Stimulated activated CD4-positive, alpha-beta T cell treated with anti-CD3 and anti-CD28 coated beads, Interleukin-2, amount 100 ng/mL, for 24 hours (primary cell): ENCODE results near the gene NOL3.
A peak's percentile ranks its signal among the peaks of the same experiment; 100 is the strongest.
"Not testable (repeated sequence)": the region's sequence is repeated elsewhere in the genome, so short reads cannot be mapped to it uniquely, and the experiment has no call there.

Source experiments
- DNase-seq, 2 donors: peaks; one replicate each; pipeline ENCODE4 v3.0.0-alpha.2; 2020

Gene NOL3

GRCh38 chr16:67170168-67170948, at the start of gene NOL3:
NOL3 (plus strand) TSS chr16:67170538.
- DNase-seq = peak; percentile 43 to 71

- DNase-seq = not testable (repeated sequence)
Measured at GRCh38 chr16:67122799-67123198, 47.5 kb upstream of the NOL3 start.

- DNase-seq = no peak
Measured at GRCh38 chr16:67128417-67128816, 41.9 kb upstream of the NOL3 start.

- no peak for DNase-seq
Measured at GRCh38 chr16:67128887-67129286, 41.5 kb upstream of the NOL3 start.

GRCh38 chr16:67129422-67129821, 40.9 kb upstream of the NOL3 start:
- no peak for DNase-seq

GRCh38 chr16:67137605-67138004, 32.7 kb upstream of the NOL3 start:
- DNase-seq = no peak

- DNase-seq = no peak
Measured at GRCh38 chr16:67141391-67141790, 28.9 kb upstream of the NOL3 start.

GRCh38 chr16:67142342-67142741, 28.0 kb upstream of the NOL3 start:
- DNase-seq = no peak

GRCh38 chr16:67144943-67145342, 25.4 kb upstream of the NOL3 start:
- DNase-seq = no peak

- DNase-seq = no peak
Measured at GRCh38 chr16:67145746-67146145, 24.6 kb upstream of the NOL3 start.

GRCh38 chr16:67146523-67147357, 23.6 kb upstream of the NOL3 start:
- no peak for DNase-seq

- no peak for DNase-seq
Measured at GRCh38 chr16:67147437-67148140, 22.7 kb upstream of the NOL3 start.

GRCh38 chr16:67148221-67148620, 22.1 kb upstream of the NOL3 start:
- DNase-seq = no peak

GRCh38 chr16:67148656-67149275, 21.6 kb upstream of the NOL3 start:
- no peak for DNase-seq

GRCh38 chr16:67149276-67150046, 20.9 kb upstream of the NOL3 start:
- DNase-seq = no peak

- peak; percentile 55 to 61 for DNase-seq
Measured at GRCh38 chr16:67150047-67150832, 20.1 kb upstream of the NOL3 start.

- DNase-seq = peak in 1 of 2 donors; percentile 61
Measured at GRCh38 chr16:67150833-67151396, 19.4 kb upstream of the NOL3 start, which contains the start of gene B3GNT9. B3GNT9 (minus strand) TSS chr16:67150998; CDS start chr16:67150485, 513 bp downstream.

GRCh38 chr16:67151431-67152097, 18.8 kb upstream of the NOL3 start:
- DNase-seq = no peak

- DNase-seq = no peak
Measured at GRCh38 chr16:67154578-67155294, 15.6 kb upstream of the NOL3 start.
